NOMO-1 treated with dmso at 0.1 percent for 144 hours (cell line): ENCODE measurements around the gene FUT8.
"Not testable (repeated sequence)": the region's sequence is repeated elsewhere in the genome, so short reads cannot be mapped to it uniquely, and the experiment has no call there.

ENCODE experiments used
- DNase-seq: peaks from one replicate; lab custom pipeline; 2025; ENCODE audit not compliant: unreplicated experiment; lab: John Stamatoyannopoulos, UW

FUT8 gene

GRCh38 chr14:65613131-65613650, 200.7 kb downstream of the FUT8 start:
- DNase-seq, result no peak

DNA sequence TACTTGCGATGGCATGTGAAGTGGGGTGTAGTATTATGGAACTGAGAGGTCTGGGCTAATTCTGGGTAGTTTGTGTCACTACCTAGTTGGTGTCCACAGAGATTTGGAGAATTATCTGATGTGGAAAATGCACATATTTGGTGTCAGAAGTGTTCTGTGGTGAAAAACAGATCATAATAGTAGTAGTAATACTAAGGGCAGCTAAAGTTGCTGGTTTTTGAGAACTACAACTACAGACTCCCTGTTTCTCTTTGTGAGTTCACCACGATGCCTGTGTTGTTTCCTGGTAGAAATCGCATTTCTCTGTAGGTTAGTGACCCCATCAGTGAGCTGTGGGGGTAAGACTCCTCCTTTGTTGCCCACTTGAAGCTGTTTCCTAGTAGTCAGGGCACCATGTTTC, 206.5 kb downstream of the FUT8 start:
- no peak for DNase-seq

- no peak for DNase-seq
These were observed 207.7 kb downstream of the FUT8 start for GRCh38 chr14:65620195-65620594.

- DNase-seq, result no peak
These were observed 210.2 kb downstream of the FUT8 start for GRCh38 chr14:65622703-65623102.

- DNase-seq, result no peak
These were observed 211.2 kb downstream of the FUT8 start for GRCh38 chr14:65623759-65624158.

DNA sequence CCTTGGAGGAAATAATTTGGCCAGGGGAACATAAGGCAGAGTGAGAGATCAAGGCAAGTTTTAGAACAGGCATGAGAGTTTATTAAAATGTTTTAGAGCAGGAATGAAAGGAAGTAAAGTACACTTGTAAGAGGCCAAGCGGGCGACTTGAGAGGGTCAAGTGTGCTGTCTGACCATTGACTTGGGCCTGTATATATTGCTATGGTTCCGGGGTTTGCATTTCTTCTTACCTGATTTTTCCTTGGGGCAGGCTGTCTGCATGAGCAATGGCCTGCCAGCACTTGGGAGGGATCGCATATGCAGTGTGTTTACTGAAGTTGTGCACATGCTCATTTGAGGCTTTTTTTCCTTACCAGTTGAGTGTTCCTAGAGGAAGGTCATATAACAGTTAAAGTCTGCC, 214.8 kb downstream of the FUT8 start:
- DNase-seq, result no peak

DNA sequence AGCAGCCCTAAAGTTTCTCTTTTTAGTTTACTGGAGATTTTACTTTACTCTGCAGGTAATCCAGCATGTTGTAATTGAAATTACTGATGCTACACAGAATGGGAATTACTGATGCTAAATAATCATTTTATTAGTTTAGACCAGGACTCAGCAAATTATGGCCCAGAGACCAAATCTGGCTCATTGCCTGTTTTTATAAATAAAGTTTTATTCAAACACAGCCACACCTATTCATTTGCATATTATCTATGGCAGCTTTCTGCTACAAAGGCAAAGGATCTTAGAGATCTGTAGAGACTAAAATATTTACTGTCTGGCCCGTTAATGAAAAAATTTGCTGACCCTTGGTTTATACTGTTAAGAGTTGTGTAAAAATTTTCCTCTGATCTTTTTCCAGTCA, 216.1 kb downstream of the FUT8 start:
- no peak for DNase-seq

DNA sequence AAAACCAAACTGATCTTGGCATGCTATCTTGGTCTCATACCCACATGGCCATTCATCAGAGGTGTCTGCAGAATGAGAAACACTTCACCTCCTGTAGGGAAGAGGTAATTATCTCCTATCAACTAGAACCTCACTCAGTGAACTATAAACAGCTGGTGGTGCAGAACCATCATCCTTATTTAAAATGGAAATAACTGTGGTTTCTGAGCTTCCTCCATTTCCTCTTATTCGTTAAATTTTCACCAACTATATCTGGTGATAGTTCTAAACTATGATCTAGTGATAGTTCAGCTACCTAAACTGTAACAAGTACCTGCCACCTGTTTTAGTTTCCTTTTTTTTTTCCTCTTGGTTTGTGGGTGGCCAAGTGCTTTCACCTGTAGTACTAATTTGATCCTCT, 218.5 kb downstream of the FUT8 start:
- no peak for DNase-seq

GRCh38 chr14:65632487-65632886, 220.0 kb downstream of the FUT8 start:
- no peak for DNase-seq

DNA sequence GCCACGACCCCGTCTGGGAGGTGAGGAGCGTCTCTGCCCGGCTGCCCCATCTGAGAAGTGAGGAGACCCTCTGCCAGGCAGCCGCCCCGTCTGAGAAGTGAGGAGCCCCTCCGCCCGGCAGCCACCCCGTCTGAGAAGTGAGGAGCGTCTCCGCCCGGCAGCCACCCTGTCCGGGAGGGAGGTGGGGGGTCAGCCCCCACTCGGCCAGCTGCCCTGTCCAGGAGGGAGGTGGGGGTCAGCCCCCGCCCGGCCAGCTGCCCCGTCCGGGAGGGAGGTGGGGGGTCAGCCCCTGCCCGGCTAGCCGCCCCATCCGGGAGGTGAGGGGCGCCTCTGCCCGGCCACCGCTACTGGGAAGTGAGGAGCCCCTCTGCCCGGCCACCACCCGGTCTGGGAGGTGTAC, 221.1 kb downstream of the FUT8 start:
- DNase-seq, result not testable (repeated sequence)

- DNase-seq, result no peak
These were observed 225.2 kb downstream of the FUT8 start for GRCh38 chr14:65637780-65638179.

GRCh38 chr14:65639216-65639615, 226.7 kb downstream of the FUT8 start:
- no peak for DNase-seq

DNA sequence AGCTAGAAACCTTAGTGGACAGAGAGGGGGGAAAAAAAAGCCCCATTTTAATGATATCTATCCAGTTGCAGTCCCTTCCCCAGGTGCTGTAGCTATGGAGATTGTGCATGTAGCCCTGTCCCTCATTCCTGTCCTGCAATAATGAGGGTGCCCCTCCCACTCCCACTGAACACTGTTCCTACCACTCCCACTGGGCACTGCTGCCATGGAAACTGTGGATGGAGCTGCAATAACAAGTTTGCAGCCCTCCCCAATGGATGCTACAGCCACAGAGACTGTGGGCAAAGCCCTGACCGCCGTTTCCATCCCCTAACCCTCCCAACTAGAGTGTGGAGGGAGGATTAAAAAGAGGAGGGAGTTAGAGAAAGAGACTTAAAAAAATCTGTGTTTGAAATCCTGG, 238.3 kb downstream of the FUT8 start:
- DNase-seq, result no peak

DNA sequence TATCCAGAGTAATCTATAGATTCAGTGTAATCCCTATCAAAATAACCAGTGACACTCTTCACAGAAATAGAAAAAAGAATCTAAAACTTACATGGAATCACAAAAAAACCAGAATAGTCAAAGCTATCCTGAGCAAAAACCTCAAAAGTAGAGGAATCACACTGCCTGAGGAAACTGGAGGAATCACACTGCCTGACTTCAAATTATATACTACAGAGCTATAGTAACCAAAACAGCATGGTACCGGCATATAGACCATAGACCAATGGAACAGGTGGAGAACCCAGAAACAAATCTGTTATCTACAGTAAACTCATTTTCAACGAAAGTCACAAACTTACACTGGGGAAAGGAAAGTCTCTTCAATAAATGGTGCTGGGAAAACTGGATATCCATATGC, 244.0 kb downstream of the FUT8 start:
- DNase-seq, result no peak

- no peak for DNase-seq
These were observed 245.7 kb downstream of the FUT8 start for GRCh38 chr14:65658202-65658601.

- DNase-seq, result no peak
These were observed 249.3 kb downstream of the FUT8 start for GRCh38 chr14:65661865-65662264.

GRCh38 chr14:65664436-65664835, 251.9 kb downstream of the FUT8 start:
- DNase-seq, result no peak

GRCh38 chr14:65676361-65677014, 264.0 kb downstream of the FUT8 start:
- DNase-seq, result no peak

- DNase-seq, result no peak
These were observed 273.0 kb downstream of the FUT8 start for GRCh38 chr14:65685572-65685971.

DNA sequence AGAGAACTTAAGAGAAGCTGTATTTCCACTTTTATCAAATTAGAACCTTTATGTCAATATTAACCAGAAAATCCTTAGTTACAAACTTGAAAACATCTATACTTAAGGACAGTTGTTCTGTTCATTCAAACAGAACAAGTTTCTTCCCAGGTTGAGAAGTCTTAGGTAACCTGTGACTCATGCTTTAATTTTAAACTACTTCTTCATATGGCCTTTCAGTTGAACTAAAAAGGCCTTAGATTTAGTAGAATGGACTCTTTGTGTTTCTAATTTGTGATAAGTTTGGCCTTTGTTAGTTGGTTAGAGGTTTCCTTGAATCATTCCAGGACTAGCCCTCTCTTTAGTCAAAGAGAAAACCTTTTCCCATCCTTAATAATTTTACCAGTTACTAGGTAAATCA, 274.2 kb downstream of the FUT8 start:
- DNase-seq, result no peak

DNA sequence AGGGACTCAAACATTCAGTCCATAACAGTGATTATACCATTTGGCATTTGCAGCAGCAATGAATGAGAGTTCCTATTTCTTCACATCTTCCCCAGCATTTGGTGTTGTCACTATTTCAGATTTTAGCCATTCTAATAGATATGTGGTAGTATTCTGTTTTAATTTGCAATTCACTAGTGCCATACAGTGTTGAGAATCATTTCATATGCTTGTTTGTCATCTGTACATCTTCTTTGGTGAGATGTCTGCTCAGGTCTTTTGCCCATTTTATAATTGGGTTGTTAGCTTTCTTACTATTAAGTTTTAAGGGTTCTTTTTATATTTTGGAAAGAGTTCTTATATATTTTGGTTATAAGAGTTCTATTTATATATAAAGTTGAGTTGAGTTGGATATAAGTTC, 276.5 kb downstream of the FUT8 start:
- DNase-seq, result no peak

GRCh38 chr14:65692566-65692965, 280.0 kb downstream of the FUT8 start:
- DNase-seq, result not testable (repeated sequence)

- no peak for DNase-seq
These were observed 284.3 kb downstream of the FUT8 start for GRCh38 chr14:65696801-65697200.
